Liver (tissue), 9 donors: ENCODE results near the gene TLN1. TPM values are rescaled to one million over a fixed set of nuclear protein-coding genes. Genes with fewer than 3 reads are reported as not detected.

Source experiments
- DNase-seq: peaks from one replicate; pipeline ENCODE4 v3.0.0-alpha.2; 2017; ENCODE audit warnings: low spot score
- H3K27ac ChIP-seq, 2 donors: one replicate each; pipeline ENCODE4 v1.7.0; 2013; ENCODE audit warnings: inconsistent platforms in 2 of 2, low read length in 2 of 2, control low read depth in 1 of 2, low read depth in 1 of 2, mild to moderate bottlenecking in 1 of 2
- H3K27me3 ChIP-seq, 4 donors: one replicate each; pipeline versions ENCODE4 v1.6.1 to v1.7.0; 2013; ENCODE audit warnings: low read length in 3 of 4, inconsistent platforms in 1 of 4, mild to moderate bottlenecking in 1 of 4, moderate library complexity in 1 of 4; ENCODE audit not compliant: control insufficient read depth in 4 of 4, insufficient read depth in 4 of 4
- H3K36me3 ChIP-seq, 4 donors: one replicate each; pipeline versions ENCODE4 v1.6.1 to v1.7.0; 2013; ENCODE audit warnings: low read length in 3 of 4, mild to moderate bottlenecking in 3 of 4, low read depth in 1 of 4, moderate library complexity in 1 of 4; ENCODE audit not compliant: control insufficient read depth in 4 of 4, insufficient read depth in 3 of 4
- H3K4me1 ChIP-seq, 4 donors: one replicate each; pipeline versions ENCODE4 v1.6.1 to v1.7.0; 2013; ENCODE audit warnings: low read length in 3 of 4, mild to moderate bottlenecking in 3 of 4, moderate library complexity in 1 of 4; ENCODE audit not compliant: control insufficient read depth in 4 of 4, insufficient read depth in 4 of 4
- H3K4me3 ChIP-seq, 3 donors: one replicate each; pipeline versions ENCODE4 v1.6.1 to v1.7.0; 2013; ENCODE audit warnings: low read length in 3 of 3, control low read depth in 1 of 3, low read depth in 1 of 3, mild to moderate bottlenecking in 1 of 3
- H3K9ac ChIP-seq, 2 donors: one replicate each; pipeline ENCODE4 v1.7.0; 2013; ENCODE audit warnings: low read length in 2 of 2, mild to moderate bottlenecking in 2 of 2, moderate library complexity in 2 of 2, control low read depth in 1 of 2, low read depth in 1 of 2
- H3K9me3 ChIP-seq, 4 donors: one replicate each; pipeline versions ENCODE4 v1.6.1 to v1.7.0; 2013; ENCODE audit warnings: low read length in 3 of 4; ENCODE audit not compliant: control insufficient read depth in 4 of 4
- ATF3 ChIP-seq: IDR thresholded peaks from 2 replicates; pipeline ENCODE4 v1.6.1; 2016; ENCODE audit warnings: antibody characterized with exemption
- CTCF ChIP-seq: fragments of 150-350 bp; IDR thresholded peaks from 2 replicates; pipeline ENCODE4 v1.5.1; 2017; ENCODE audit warnings: improper control_type of control experiment, low read depth, low read length; ENCODE audit not compliant: missing input control
- EGR1 ChIP-seq, 2 donors: IDR thresholded peaks; 2 replicates each; pipeline ENCODE4 v1.6.1; 2016 to 2018; ENCODE audit warnings: antibody characterized with exemption in 2 of 2, low read depth in 2 of 2
- FOXA2 ChIP-seq: IDR thresholded peaks from 2 replicates; pipeline ENCODE4 v1.6.1; 2016; ENCODE audit warnings: antibody characterized with exemption
- HNF4A ChIP-seq, 2 donors: conservative IDR thresholded peaks; 2 replicates each; pipeline ENCODE4 v1.6.1; 2016; ENCODE audit warnings: antibody characterized with exemption in 2 of 2, mild to moderate bottlenecking in 2 of 2
- HNF4G ChIP-seq: IDR thresholded peaks from 2 replicates; pipeline ENCODE4 v1.6.1; 2016; ENCODE audit warnings: antibody characterized with exemption
- JUND ChIP-seq, 2 donors: IDR thresholded peaks; 2 replicates each; pipeline ENCODE4 v1.6.1; 2016; ENCODE audit warnings: antibody characterized with exemption in 2 of 2
- MAX ChIP-seq: IDR thresholded peaks from 2 replicates; pipeline ENCODE4 v1.6.1; 2016; ENCODE audit warnings: antibody characterized with exemption
- NR2F2 ChIP-seq: IDR thresholded peaks from 2 replicates; pipeline ENCODE4 v1.6.1; 2016; ENCODE audit warnings: antibody characterized with exemption
- RAD21 ChIP-seq, 2 donors: IDR thresholded peaks; 2 replicates each; pipeline ENCODE4 v1.6.1; 2016; ENCODE audit warnings: antibody characterized with exemption in 2 of 2, mild to moderate bottlenecking in 2 of 2
- REST ChIP-seq: IDR thresholded peaks from 2 replicates; pipeline ENCODE4 v1.6.1; 2016; ENCODE audit warnings: antibody characterized with exemption, mild to moderate bottlenecking
- RXRA ChIP-seq, 2 donors: IDR thresholded peaks; 2 replicates each; pipeline ENCODE4 v1.6.1; 2017 to 2018; ENCODE audit warnings: antibody characterized with exemption in 2 of 2, mild to moderate bottlenecking in 1 of 2
- SP1 ChIP-seq: IDR thresholded peaks from 2 replicates; pipeline ENCODE4 v1.6.1; 2018; ENCODE audit warnings: antibody characterized with exemption, mild to moderate bottlenecking
- TAF1 ChIP-seq: conservative IDR thresholded peaks from 2 replicates; pipeline ENCODE4 v1.6.1; 2016; ENCODE audit warnings: antibody characterized with exemption, mild to moderate bottlenecking
- YY1 ChIP-seq: IDR thresholded peaks from 2 replicates; pipeline ENCODE4 v1.6.1; 2016; ENCODE audit warnings: antibody characterized with exemption, mild to moderate bottlenecking
- WGBS: extraction: QIAGEN DNeasy Blood & Tissue Kit; methylation state at CpG from one replicate; pipeline ENCODE4 v1.1.7; 2013; 5-methylcytosine and 5-hydroxymethylcytosine counted together
- polyA plus RNA-seq, 2 donors: library from polyadenylated mRNA; stranded (reverse) in 1 of 2; unstranded in 1 of 2; fragments of 200-250 nt in 1 of 2; fragments of >200 nt in 1 of 2; fragmentation: Nextera tagmentation in 1 of 2; extraction: Ambion mirVana in 1 of 2; gene quantifications; one replicate each; pipeline versions ENCODE4 v1.2.1 to v1.2.3, GENCODE V29; 2013 to 2015
- total RNA-seq, 2 donors: library from RNA; depleted of rRNA; stranded (reverse); fragments of >200 nt; gene quantifications; one replicate each; pipeline ENCODE4 v1.2.3, GENCODE V29; 2014
- TF ChIP-seq, protein P1 (sequence below): IDR thresholded peaks from 2 replicates; pipeline ENCODE4 v1.6.1; 2016; ENCODE audit warnings: antibody characterized with exemption
- donor health status: healthy.
- donor health status: healthy.
- donor health status: healthy.
- donor health status: healthy.
- donor health status: healthy.

Gene TLN1
- total and polyA plus RNA-seq, 4 donors: 24.5 to 184 (median 125) TPM

GRCh38 chr9:35673132-35674024 is 58.6 kb downstream of the TLN1 start, which contains the start of gene CA9:
CA9 (plus strand) TSS chr9:35673928; CDS start chr9:35673960, 32 bp downstream.
- 75% methylated on average over 10 of the region's 10 CpGs for WGBS
- no peak for DNase-seq
- Histone ChIP-seq H3K27ac (no peak within 1 kb of the TSS), H3K4me3 (no peak within 1 kb of the TSS), H3K4me1 (peaks cover 6 to 17% (median 14%) of the 10 kb centered on the region in 4 donors), H3K9me3 (no peaks in the 10 kb centered on the region), H3K36me3 (no peaks in the 10 kb centered on the region), H3K27me3 (no peaks in the 10 kb centered on the region), H3K9ac (no peak within 1 kb of the TSS)
- TF ChIP-seq, protein P1, sequence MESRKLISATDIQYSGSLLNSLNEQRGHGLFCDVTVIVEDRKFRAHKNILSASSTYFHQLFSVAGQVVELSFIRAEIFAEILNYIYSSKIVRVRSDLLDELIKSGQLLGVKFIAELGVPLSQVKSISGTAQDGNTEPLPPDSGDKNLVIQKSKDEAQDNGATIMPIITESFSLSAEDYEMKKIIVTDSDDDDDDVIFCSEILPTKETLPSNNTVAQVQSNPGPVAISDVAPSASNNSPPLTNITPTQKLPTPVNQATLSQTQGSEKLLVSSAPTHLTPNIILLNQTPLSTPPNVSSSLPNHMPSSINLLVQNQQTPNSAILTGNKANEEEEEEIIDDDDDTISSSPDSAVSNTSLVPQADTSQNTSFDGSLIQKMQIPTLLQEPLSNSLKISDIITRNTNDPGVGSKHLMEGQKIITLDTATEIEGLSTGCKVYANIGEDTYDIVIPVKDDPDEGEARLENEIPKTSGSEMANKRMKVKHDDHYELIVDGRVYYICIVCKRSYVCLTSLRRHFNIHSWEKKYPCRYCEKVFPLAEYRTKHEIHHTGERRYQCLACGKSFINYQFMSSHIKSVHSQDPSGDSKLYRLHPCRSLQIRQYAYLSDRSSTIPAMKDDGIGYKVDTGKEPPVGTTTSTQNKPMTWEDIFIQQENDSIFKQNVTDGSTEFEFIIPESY: no peak
- TF ChIP-seq MAX: no peak

DNA sequence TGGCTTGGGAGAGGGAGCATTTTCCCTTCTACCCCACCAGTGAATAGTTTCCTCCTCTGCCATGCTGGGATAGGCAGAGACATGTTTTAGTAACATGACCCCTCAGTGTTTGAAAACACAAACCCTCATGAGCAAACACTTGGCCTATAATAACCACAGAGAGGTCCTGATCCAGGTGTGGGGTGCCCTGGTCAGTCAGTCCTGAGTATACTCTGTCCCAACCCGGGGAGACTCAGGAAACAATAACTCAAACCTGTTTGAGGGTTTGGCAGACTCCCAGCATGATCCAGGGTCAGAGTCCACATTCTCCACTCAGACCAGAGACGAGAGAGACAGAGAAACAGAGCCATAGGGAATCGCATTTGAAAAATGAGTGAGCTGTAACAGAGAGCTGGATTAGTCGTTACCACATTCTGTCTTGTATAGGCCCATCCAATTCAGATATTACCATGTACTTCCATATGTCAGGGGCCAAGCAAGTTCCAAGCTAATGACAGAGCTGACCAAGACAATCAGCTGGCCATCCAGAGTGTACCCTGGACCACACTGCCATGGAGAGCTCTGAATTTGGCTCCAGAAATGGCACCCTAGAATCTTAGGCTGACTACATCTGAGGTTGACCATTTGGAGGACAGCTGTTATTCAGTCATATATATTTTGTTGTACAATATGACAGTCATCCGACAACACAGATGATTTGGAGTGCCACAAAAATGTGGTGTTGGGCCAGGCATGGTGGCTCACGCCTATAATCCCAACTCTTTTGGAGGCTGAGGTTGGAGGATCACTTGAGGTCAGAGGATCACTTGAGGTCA is 62.5 kb downstream of the TLN1 start:
- Histone ChIP-seq H3K9ac (no peak overlapping the region), H3K27me3 (no peaks in the 10 kb centered on the region), H3K9me3 (no peaks in the 10 kb centered on the region), H3K4me1 (peaks cover 5 to 19% (median 15%) of the 10 kb centered on the region in 4 donors), H3K27ac (no peak overlapping the region), H3K4me3 (no peak overlapping the region), H3K36me3 (no peaks in the 10 kb centered on the region)
- no peak for DNase-seq
- 46% methylated on average over 6 of the region's 6 CpGs for WGBS
- TF ChIP-seq MAX (no peak), RXRA (IDR thresholded peaks at IDR 0.05) (peak; percentile 45 to 59), TAF1 (peak; percentile 31), ATF3 (no peak), NR2F2 (peak; percentile 22), JUND (IDR thresholded peaks at IDR 0.05) (peak in 1 of 2 donors; percentile 53), YY1 (no peak), HNF4G (peak; percentile 92), EGR1 (IDR thresholded peaks at IDR 0.05; ENCODE audit: low read depth in 2 of 2) (no peak), REST (no peak), SP1 (peak; percentile 99), RAD21 (IDR thresholded peaks at IDR 0.05) (peak in 1 of 2 donors; percentile 50), CTCF (no peak), HNF4A (conservative IDR thresholded peaks at IDR 0.05) (peak; percentile 95), FOXA2 (no peak)
- TF ChIP-seq, protein P1: no peak
